ENCODE results near the gene REPIN1.

The REPIN1 gene

GRCh38 chr7:150398108-150398964 lies 29.7 kb downstream of the REPIN1 start:
- DNase-seq, result no peak

GRCh38 chr7:150398965-150399320 lies 30.3 kb downstream of the REPIN1 start:
- DNase-seq, result no peak

- no peak for DNase-seq
Measured at GRCh38 chr7:150399421-150400007, 30.9 kb downstream of the REPIN1 start.

GRCh38 chr7:150400008-150400787 lies 31.6 kb downstream of the REPIN1 start:
- peak; percentile 59 for DNase-seq

- no peak for DNase-seq
Measured at GRCh38 chr7:150400788-150401423, 32.3 kb downstream of the REPIN1 start.

GRCh38 chr7:150401424-150401790 lies 32.8 kb downstream of the REPIN1 start:
- DNase-seq, result no peak

- DNase-seq, result no peak
Measured at GRCh38 chr7:150401861-150402631, 33.4 kb downstream of the REPIN1 start.

- DNase-seq, result no peak
Measured at GRCh38 chr7:150402671-150403321, 34.2 kb downstream of the REPIN1 start.

GRCh38 chr7:150403376-150404171 lies 35.0 kb downstream of the REPIN1 start:
- DNase-seq, result no peak

GRCh38 chr7:150404172-150404804 lies 35.7 kb downstream of the REPIN1 start:
- no peak for DNase-seq

- peak; percentile 24 for DNase-seq
Measured at GRCh38 chr7:150404805-150405583, 36.4 kb downstream of the REPIN1 start.

GRCh38 chr7:150405584-150406311 lies 37.1 kb downstream of the REPIN1 start:
- DNase-seq, result no peak

- DNase-seq, result no peak
Measured at GRCh38 chr7:150406312-150406566, 37.6 kb downstream of the REPIN1 start.

- no peak for DNase-seq
Measured at GRCh38 chr7:150406567-150407421, 38.2 kb downstream of the REPIN1 start.

GRCh38 chr7:150407588-150408392 lies 39.2 kb downstream of the REPIN1 start:
- DNase-seq, result no peak

GRCh38 chr7:150408393-150409299 lies 40.0 kb downstream of the REPIN1 start:
- no peak for DNase-seq

Measured in T1000 (cell line).